Measurements from ENCODE around the gene CLCNKA.
"Not testable (repeated sequence)": the region's sequence is repeated elsewhere in the genome, so short reads cannot be mapped to it uniquely, and the experiment has no call there.

CLCNKA gene

DNA sequence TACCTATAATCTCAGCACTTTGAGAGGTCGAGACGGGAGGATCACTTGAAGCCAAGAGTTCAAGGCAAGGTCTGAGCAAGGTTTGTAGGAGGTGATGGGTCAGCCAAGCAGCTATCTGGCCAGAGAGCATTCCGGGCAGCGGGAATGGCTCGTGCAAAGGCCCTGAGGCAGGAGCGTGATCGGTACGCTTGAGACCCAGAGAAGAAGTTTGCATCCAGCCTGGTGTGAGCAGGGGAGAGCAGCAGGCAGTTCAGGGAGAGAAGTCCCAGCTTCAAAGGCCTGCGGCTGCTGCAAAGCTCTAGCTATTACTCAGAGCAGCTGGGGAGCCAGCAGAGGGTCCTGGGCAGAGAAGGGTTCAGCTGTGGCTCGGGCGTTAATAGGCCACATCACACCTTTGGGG lies 22.9 kb upstream of the CLCNKA start:
- DNase-seq: no peak

DNA sequence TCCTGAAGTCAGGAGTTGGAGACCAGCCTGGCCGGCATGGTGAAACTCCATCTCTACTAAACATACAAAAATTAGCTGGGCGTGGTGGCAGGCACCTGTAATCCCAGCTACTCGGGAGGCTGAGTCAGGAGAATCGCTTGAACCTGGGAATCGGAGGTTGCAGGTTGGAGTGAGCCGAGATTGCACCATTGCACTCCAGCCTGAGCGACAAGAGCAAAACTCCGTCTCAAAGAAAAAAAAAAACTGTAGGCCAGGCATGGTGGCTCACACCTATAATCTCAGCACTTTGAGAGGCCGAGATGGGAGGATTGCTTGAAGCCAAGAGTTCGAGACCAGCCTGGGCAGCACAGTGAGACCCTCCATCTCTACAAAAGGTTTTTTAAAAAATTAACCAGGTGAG lies 20.6 kb upstream of the CLCNKA start:
- DNase-seq: not testable (repeated sequence)

GRCh38 chr1:16005597-16005996 lies 16.2 kb upstream of the CLCNKA start:
- DNase-seq: no peak

- no peak for DNase-seq
Observed at GRCh38 chr1:16006010-16006409, 15.8 kb upstream of the CLCNKA start.

DNA sequence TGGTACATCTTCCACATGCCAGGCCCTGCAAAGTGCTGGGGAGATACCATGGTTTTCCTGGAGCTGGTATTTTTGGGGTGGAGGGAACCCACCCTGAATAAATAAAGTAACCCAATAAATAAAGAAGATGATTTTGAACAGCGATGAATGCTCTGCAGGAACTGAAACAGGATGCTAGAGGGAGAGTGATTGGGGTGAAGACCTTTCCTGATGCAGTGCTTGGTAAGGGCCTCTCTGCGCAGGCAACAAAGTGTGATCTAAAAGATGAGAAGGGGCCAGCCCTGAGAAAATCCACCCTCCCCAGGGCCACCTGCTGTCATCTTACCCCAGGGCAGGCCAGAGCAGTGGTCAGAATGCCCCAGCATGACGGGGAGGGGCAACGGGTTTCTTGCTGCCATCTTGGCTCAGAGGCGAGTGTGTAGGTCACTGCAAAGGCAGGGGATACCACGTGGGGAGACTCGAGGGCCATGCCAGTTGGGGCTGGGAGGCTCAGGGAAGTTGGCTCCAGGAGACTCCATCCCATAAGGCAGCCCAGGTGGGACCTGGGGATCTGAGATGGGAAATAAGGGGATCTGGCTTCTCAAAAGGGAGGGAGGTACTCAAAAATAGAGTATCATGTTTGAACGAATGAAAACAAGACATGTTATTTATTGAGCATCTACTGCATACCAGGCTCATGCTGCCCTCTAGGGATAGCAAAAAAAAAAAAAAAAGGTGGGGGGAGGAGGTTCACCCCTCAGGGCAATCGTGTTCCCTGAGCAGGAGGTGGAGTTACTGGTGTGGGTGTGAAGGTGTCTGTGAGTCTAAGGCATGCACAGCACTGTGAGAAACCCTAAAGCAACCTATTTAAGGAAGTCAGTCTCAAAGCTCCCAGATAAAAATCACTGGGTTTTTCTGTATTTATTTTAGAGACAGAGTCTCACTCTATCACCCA lies 15.0 kb upstream of the CLCNKA start:
- peak in 1 of 2 experiments; percentile 8 for DNase-seq

- DNase-seq: no peak
Observed at GRCh38 chr1:16007671-16008341, 14.0 kb upstream of the CLCNKA start.

DNA sequence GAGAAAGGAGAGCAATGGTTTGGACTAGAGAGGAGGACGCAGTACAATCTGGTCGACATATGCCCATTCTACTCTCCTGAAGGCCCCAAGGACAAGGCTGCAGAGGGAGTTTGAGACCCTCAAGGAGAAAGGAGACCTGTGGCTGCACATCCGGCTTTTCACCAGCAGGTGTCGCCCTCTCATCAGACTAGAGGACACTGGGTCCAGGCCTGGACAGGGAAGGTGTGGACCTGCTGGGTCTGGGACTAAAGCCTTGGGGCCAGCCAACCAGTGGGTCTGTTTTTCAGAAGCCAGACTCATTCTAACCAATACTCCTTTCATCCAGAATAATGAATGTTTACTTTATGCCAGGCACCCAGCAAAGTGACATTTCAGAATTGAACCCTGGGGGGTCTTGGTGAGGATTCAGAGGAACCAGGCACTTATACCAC lies 12.8 kb upstream of the CLCNKA start:
- peak; percentile 37 to 38 for DNase-seq

DNA sequence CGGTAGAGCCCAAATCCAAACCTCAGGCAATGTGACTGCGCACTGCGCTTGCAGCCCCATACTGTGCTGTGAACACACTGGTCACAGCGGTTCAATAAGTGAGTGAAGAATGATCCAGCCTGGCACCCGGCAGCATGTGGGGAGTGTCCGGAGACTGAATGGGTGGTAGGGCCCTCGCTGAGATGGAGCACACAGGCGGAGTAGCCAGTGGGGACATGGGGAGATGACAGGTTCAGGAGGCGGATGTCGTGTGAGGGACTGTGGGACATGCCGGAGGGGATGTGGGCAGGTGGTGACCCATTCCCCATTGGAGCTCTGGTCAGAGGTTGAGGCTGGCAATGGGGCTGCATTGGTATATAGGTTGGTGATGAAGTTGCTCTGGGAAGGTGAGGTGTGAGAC lies 12.2 kb upstream of the CLCNKA start:
- DNase-seq: no peak

GRCh38 chr1:16010837-16011236 lies 11.0 kb upstream of the CLCNKA start:
- DNase-seq: no peak

DNA sequence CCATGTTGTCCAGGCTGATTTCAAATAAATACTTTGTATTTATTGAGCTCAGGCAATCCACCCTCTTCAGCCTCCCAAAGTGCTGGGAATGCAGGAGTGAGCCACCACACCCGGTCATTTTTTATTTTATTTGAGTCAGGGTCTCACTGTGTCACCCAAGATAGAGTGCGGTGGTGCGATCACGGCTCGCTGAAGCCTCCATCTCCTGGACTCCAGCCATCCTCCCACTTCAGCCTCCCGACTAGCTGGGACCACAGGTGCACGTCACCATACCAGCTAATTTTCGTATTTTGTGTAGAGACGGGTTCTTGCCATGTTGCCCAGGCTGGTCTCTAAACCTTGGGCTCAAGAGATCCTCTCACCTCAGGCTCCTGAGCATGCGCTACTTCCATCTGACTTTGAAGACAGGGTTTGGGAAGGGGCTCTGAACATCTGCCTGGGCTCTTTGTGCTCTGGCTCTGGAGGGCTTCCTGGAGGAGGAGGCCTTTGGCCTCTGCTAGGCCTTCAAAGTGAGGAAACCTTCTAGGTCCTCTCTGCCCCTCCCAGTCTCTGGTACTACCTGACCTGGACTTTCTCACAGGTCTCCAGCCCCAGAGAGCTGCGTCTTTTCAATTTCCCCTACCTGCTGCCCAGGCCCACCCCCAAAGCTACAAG lies 9.8 kb upstream of the CLCNKA start:
- DNase-seq: no peak

DNA sequence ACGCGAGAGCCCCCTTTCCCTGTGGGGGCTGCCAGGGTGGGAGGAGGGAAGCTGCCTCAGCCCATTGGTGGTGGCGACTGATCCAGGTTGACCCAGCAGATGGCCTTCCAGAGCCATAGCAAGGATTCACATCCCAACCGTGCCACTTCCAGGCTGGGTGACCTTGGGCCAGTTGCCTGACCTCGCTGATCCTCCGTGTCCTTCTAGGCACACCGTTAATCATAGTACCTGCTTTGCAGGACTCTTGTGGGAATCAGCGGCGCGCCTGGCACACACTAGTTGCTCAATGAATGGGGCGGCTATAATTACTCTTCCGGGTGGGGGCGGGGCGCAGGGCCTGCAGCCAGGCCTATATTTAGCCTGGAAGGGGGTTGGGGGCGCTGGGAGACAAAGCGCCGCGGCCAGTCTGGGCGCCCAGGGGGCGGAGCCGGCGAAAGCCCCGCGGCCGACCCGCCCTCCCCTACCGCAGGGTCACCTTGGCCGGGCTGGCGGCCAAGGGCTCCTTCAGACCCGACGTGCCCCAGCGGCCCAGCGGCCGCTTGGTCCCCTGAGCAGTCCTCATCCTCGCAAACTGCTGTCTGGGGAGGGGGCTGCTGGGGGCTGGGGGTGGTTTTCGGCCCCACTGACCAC lies 9.1 kb upstream of the CLCNKA start:
- DNase-seq: peak; percentile 43 to 45

DNA sequence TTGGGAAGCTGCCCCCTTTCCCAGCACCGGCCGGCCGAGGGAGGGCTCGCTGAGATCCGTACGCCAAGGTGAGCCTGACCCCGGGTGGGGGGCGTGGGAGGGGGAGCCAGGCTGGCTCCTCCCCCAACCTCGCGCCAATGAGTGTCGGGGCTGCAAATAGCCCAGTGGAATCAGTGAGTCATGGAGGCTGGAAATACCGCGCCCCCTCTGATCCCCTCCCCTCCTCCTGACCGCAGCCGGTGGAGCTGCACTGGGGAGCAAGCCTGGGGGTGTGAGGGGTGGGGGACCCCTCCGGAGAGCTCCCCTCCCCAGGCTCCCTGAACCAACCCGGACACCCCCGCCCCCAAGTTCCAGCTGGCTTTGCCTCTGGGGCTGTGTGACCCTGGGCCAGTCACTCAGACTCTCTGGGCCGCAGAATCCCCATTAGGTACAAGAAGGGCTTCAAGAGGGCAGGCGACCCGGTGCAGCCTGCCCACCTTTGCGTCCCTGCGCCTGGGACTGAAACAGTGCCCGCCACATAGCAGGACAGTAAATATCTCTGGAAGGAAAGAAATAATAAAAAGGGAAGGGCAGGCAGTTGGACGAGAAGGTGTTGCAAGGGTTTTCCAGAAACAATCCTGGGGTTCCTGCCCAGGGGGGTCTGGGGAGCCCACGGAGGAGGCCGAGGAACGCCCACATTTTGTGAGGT lies 8.5 kb upstream of the CLCNKA start:
- DNase-seq: peak in 1 of 2 experiments; percentile 19

GRCh38 chr1:16013908-16014258 lies 8.0 kb upstream of the CLCNKA start:
- no peak for DNase-seq

DNA sequence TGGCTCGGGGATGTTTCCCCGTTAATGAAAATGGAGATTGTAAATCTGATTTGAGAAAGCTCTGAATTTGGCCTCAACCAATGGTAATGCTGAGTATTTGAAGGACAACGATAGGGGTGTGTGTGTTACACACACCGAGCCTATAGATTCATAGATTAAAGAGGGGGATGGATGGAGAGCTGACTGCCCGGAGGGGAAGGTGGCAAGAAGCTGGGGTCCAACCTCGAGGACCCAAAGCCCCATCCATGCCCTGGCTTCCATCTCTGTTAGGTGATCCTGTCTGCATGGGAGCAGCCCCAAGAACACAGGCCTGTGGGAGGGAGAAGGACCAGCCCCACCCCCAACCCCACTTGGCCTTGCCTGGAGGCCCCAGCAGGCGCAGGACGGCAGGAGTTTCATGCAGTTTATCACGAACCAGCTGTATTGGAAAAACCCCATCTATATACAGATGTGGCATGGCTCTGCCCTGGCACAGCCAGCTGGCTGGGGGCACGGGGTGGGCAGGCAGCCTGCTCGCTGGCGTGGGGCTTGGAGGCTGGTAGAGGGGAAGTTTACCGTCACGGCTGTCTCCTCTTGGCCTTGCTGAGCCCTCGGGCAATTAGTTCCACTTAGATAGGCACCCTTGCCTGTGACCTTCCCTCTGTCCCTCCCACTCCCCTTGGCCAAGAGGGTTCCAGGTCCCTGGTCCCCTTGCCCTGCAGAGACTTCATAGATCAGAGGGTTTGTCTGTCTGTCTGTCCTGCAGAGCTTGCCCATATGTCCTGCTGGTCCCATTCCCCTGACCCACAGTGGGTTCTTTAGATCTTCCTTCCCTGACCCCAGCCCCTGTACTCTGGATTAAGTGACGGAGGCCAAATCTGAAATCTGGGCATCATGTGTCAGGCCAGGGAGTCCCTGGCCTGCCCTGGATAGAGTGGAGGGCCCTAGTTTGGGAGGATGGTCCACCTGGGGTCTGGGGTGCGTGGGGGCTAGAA lies 7.0 kb upstream of the CLCNKA start:
- no peak for DNase-seq

DNA sequence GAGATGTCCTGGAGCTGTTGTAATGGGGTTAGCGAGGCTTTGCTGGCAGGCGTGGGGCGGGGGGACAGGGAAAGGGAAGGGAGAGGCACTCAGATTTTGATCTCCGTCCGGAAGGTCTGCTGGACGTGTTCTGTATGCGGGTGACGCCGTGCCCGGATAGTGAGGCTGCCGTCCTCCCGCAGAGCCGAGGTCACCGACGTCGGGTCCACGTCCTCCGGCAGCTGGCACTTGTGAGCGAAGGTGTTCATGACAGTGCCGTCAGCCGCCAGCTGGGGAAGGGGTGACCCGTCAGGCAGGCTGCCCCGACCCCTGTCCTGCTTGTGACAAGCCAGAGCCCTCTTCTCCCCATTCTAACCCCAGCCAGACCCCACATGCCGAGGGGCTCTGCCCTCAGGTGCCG lies 6.3 kb upstream of the CLCNKA start:
- no peak for DNase-seq

DNA sequence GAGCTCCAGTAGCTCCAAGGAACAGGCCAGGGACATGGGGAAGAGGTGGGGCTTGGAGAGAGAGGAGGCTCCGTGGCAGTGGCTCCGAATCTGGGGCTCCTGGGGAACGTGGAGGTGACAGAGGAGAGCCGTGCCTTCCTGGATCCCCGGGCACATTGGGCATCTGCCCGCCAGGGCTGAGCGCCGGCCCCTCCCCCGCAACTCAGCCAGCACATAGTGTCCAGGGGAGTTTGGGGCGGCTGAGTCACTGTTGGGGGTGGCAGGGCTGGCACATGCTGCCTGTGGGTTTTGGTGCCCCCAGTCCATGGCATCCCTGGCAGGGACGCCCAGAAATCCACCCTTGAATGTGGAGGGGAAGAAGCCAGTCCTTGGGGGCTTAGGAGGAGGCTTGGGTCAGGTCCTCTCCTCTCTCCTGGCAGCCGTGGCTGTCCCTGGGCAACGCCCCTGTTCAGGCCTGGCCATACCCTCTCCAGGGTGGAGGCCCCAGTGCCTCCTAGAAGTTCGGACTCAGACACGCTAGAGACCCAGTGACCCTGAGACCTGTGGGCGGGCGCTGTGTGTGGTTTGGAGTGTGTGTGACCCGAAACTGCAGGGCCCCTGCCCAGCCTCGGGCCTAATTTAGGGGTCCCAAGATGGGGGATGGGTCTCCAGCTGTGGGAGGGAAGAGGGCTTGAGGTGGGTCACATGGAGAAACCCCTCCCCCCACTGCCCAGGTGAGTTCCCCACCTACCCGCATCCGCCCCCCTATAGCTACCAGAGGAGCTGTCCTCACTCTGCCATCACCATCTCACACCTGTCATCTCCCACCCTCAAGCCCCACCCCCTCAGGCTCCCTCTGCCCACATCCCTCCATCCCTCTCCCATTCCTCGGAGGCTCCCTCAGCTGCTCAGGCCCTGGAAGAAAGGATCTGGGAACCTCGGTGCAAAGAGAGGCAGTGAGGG lies 5.6 kb upstream of the CLCNKA start:
- no peak for DNase-seq

DNA sequence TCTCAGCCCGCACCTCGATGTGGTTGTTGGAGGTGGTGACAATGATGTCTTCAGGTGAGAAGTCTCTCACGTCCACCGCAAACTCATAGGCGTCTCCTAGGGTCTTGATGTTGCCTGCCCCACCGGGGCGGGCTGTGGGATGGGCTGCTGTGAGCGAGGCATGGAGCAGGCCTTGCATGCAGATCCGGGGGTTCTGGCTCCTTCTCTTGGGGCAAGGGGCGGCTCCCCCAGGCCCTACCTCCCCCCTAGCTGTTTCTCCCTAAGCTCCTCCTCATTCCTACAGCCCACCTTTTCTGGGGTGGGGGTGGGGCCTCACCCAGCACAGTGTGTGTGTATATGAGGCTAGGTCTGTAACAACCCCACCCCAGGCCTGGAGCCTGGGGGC lies 4.8 kb upstream of the CLCNKA start:
- DNase-seq: no peak

DNA sequence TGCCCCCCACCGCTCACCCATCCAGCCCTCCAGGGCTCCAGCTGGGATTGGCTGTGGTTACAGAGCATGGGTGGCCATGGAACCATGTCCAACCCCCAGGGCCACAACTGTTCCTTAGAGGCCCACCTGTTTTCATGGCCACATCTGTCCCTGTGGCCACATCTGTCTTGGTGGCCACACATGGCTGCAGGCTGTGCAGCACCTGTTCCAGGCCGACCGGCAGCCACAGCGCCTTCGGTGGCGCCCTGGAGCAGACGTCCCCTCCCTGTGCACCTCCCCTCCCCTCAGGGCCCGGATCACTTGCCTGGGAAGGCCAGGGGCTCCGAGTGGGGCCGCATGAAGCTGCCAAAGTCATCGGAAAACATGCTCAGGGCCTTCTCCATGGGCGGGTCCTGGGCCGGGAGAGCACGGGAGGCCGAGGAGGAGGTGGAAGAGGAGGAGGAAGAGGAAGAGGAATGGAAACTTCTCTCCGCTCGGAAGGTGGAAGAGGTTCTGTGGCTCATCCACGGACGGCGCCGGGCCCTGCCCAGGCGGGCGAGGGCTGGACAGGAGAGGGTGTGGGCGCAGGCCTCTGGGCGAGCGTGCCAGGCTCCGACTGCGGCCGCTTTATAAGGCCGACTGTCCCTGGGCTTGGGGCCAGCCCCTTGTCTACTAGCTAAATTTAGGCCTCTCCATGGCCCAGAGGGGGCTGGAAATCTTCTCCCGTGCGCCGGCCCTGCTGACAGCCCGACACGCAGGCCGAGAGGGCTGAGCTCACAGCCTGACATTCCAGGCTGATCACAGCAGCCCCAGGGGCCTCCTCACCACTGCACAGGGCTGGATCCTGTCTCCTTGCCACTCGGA lies 4.2 kb upstream of the CLCNKA start, which contains the start of gene HSPB7:
Gene HSPB7 (minus strand): TSS at position 583 of the 843 bp plus-strand sequence. CDS start 80 bp downstream, at position 503.
- no peak for DNase-seq

GRCh38 chr1:16018308-16018707 lies 3.5 kb upstream of the CLCNKA start:
- no peak for DNase-seq
